HG03558 (cell line): ENCODE results near the gene COG5.

Source experiments
- ATAC-seq: cut with Tn5 transposase; IDR thresholded peaks from one replicate; pipeline ENCODE4 v1.9.1; 2021; ENCODE audit warnings: moderate number of reproducible peaks; ENCODE audit not compliant: unreplicated experiment; ENCODE audit errors: extremely low read depth

Gene COG5

GRCh38 chr7:107404740-107405537 lies 158.8 kb downstream of the COG5 start:
- ATAC-seq = no peak

GRCh38 chr7:107398161-107398560 lies 165.6 kb downstream of the COG5 start:
- no peak for ATAC-seq

- no peak for ATAC-seq
These were observed 166.7 kb downstream of the COG5 start for GRCh38 chr7:107396990-107397389.

- ATAC-seq = no peak
These were observed 167.6 kb downstream of the COG5 start for GRCh38 chr7:107396081-107396480.

GRCh38 chr7:107394831-107395230 lies 168.9 kb downstream of the COG5 start:
- ATAC-seq = no peak

- ATAC-seq = no peak
These were observed 169.4 kb downstream of the COG5 start for GRCh38 chr7:107394276-107394675.

GRCh38 chr7:107392830-107393229 lies 170.9 kb downstream of the COG5 start:
- no peak for ATAC-seq

- no peak for ATAC-seq
These were observed 172.8 kb downstream of the COG5 start for GRCh38 chr7:107390916-107391315.

- ATAC-seq = no peak
These were observed 175.1 kb downstream of the COG5 start for GRCh38 chr7:107388604-107389003.

- no peak for ATAC-seq
These were observed 176.0 kb downstream of the COG5 start for GRCh38 chr7:107387573-107388219.

GRCh38 chr7:107387128-107387527 lies 176.6 kb downstream of the COG5 start:
- ATAC-seq = no peak

GRCh38 chr7:107386548-107387102 lies 177.1 kb downstream of the COG5 start:
- ATAC-seq = no peak

GRCh38 chr7:107384025-107384424 lies 179.7 kb downstream of the COG5 start:
- no peak for ATAC-seq

- no peak for ATAC-seq
These were observed 180.5 kb downstream of the COG5 start for GRCh38 chr7:107383203-107383602.

GRCh38 chr7:107381453-107381852 lies 182.3 kb downstream of the COG5 start:
- ATAC-seq = no peak

- ATAC-seq = no peak
These were observed 190.4 kb downstream of the COG5 start for GRCh38 chr7:107373354-107373753.

- no peak for ATAC-seq
These were observed 191.4 kb downstream of the COG5 start for GRCh38 chr7:107372298-107372697.

GRCh38 chr7:107370816-107371215 lies 192.9 kb downstream of the COG5 start:
- ATAC-seq = no peak

- ATAC-seq = no peak
These were observed 198.9 kb downstream of the COG5 start for GRCh38 chr7:107364787-107365186.

- ATAC-seq = no peak
These were observed 204.0 kb downstream of the COG5 start for GRCh38 chr7:107359520-107360316.

- ATAC-seq = no peak
These were observed 208.1 kb downstream of the COG5 start for GRCh38 chr7:107355616-107356015.
